ENCODE measurements around the gene RPS3. TPM values are rescaled to one million over a fixed set of nuclear protein-coding genes. Genes with fewer than 3 reads are reported as not detected.

The RPS3 gene
- total and polyA plus RNA-seq, 2 of the 13 experiments (the other 11 are each of a cell fraction or from before 2014, with no cell fraction given): 2,143 to 3,616 TPM

- TF ChIP-seq GFI1 (CRISPR knock-in tag; IDR thresholded peaks at IDR 0.05; ENCODE audit: borderline replicate concordance): no peak
- TF ChIP-seq KLF9 (CRISPR knock-in tag; IDR thresholded peaks at IDR 0.05; ENCODE audit: low read depth): no peak
- no peak for TF ChIP-seq ZNF709 (CRISPR knock-in tag; IDR thresholded peaks at IDR 0.05)
- no peak for TF ChIP-seq ZNF225 (CRISPR knock-in tag; IDR thresholded peaks at IDR 0.05)
- no peak for TF ChIP-seq ZFP62 (CRISPR knock-in tag; IDR thresholded peaks at IDR 0.05)
- TF ChIP-seq YY1 (IDR thresholded peaks at IDR 0.05; ENCODE audit: insufficient read depth, insufficient replicate concordance, low read depth, low read length): no peak
- no peak for TF ChIP-seq RCOR2 (CRISPR knock-in tag; IDR thresholded peaks at IDR 0.05)
- no peak for TF ChIP-seq ZNF44 (CRISPR knock-in tag; IDR thresholded peaks at IDR 0.05)
- no peak for TF ChIP-seq HINFP (CRISPR knock-in tag; IDR thresholded peaks at IDR 0.05; ENCODE audit: low read depth)
- TF ChIP-seq, protein P1, sequence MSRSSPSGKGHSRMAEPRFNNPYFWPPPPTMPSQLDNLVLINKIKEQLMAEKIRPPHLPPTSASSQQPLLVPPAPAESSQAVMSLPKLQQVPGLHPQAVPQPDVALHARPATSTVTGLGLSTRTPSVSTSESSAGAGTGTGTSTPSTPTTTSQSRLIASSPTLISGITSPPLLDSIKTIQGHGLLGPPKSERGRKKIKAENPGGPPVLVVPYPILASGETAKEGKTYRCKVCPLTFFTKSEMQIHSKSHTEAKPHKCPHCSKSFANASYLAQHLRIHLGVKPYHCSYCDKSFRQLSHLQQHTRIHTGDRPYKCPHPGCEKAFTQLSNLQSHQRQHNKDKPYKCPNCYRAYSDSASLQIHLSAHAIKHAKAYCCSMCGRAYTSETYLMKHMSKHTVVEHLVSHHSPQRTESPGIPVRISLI (CRISPR knock-in tag; IDR thresholded peaks at IDR 0.05; ENCODE audit: borderline replicate concordance): no peak
- TF ChIP-seq, protein P2, sequence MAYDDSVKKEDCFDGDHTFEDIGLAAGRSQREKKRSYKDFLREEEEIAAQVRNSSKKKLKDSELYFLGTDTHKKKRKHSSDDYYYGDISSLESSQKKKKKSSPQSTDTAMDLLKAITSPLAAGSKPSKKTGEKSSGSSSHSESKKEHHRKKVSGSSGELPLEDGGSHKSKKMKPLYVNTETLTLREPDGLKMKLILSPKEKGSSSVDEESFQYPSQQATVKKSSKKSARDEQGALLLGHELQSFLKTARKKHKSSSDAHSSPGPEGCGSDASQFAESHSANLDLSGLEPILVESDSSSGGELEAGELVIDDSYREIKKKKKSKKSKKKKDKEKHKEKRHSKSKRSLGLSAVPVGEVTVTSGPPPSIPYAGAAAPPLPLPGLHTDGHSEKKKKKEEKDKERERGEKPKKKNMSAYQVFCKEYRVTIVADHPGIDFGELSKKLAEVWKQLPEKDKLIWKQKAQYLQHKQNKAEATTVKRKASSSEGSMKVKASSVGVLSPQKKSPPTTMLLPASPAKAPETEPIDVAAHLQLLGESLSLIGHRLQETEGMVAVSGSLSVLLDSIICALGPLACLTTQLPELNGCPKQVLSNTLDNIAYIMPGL (CRISPR knock-in tag; IDR thresholded peaks at IDR 0.05; ENCODE audit: borderline replicate concordance in 1 of 2, low read depth in 1 of 2): no peak
- no peak for TF ChIP-seq CHCHD3 (CRISPR knock-in tag; IDR thresholded peaks at IDR 0.05)
- no peak for TF ChIP-seq TRAFD1 (CRISPR knock-in tag; IDR thresholded peaks at IDR 0.05; ENCODE audit: borderline replicate concordance)
- no peak for TF ChIP-seq ERF (CRISPR knock-in tag; IDR thresholded peaks at IDR 0.05)
- TF ChIP-seq, protein P3, sequence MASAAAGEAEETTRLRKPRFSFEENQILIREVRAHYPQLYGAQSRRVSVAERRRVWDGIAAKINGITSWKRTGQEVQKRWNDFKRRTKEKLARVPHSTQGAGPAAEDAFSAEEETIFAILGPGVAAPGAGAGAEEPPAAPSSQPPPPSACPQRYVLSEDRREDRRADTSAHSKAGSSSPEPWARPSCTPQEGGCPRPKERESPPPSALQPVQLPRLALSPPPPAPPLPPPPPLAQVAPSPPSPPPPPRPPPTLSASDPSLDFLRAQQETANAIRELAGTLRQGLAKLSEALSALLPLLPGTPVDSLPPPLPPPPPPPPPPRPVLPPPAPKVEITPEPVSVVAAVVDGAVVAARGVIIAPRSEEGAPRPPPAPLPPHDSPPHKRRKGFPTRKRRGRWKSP (CRISPR knock-in tag; IDR thresholded peaks at IDR 0.05): no peak
- TF ChIP-seq ZNF792 (CRISPR knock-in tag; IDR thresholded peaks at IDR 0.05): no peak
- no peak for TF ChIP-seq RBAK (CRISPR knock-in tag; IDR thresholded peaks at IDR 0.05)
- TF ChIP-seq ATF7-NPFF (CRISPR knock-in tag; IDR thresholded peaks at IDR 0.05; ENCODE audit: low read depth): no peak
These were observed 18.4 kb upstream of the RPS3 start (continued) for GRCh38 chr11:75380716-75381420.

All from HepG2 (cell line).